CD4-positive, alpha-beta T cell treated with Interleukin-17A for 4 hours (primary cell): ENCODE data around the gene RNGTT.
"Not testable (repeated sequence)": the region's sequence is repeated elsewhere in the genome, so short reads cannot be mapped to it uniquely, and the experiment has no call there.

ENCODE experiments used
- DNase-seq: peaks from one replicate; pipeline ENCODE4 v3.0.0-alpha.2; 2020; ENCODE audit warnings: mixed read lengths

Gene RNGTT

GRCh38 chr6:88858455-88858854 is 105.0 kb downstream of the RNGTT start:
- no peak for DNase-seq

- no peak for DNase-seq
Measured at GRCh38 chr6:88856566-88856965, 106.9 kb downstream of the RNGTT start.

GRCh38 chr6:88855541-88856147 is 107.8 kb downstream of the RNGTT start:
- DNase-seq: no peak

GRCh38 chr6:88852775-88853174 is 110.6 kb downstream of the RNGTT start:
- DNase-seq: no peak

GRCh38 chr6:88852000-88852399 is 111.4 kb downstream of the RNGTT start:
- DNase-seq: no peak

DNA sequence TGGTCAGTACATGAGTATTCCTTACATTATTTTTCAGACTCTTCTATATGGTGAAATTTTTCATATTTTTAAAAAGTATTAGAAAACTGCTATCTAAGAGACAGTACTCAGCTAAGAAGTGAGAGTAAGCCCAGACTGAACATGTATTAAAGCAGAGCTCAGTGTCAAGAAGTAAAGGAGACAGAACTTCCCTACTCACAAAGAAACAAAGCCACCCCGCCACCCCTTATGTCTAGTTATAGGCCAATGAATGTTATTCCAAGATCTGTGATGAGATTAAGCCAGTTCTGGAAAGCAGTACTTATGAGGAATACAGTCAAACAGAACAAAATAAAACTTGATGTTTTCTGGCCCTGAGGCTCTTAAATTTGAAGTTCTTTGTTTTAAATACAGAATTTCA is 114.5 kb downstream of the RNGTT start:
- no peak for DNase-seq

DNA sequence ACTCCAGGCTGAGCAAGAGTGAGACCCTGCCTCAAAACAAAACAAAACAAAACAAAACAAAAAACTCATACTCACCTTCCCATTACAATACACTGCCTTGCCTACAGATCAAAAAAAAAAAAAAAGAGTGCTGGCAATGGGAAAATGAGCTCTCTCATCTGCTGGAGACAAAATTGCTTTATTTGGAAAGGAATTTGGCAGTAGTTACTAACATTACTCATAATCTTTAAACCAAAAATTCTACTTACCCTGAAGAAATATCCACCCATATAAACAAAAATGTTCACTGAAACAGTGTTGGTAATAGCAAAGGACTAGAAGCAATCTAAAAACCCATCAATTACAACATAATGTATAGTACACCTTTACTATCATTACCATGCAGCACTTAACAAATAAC is 120.4 kb downstream of the RNGTT start:
- DNase-seq: no peak

DNA sequence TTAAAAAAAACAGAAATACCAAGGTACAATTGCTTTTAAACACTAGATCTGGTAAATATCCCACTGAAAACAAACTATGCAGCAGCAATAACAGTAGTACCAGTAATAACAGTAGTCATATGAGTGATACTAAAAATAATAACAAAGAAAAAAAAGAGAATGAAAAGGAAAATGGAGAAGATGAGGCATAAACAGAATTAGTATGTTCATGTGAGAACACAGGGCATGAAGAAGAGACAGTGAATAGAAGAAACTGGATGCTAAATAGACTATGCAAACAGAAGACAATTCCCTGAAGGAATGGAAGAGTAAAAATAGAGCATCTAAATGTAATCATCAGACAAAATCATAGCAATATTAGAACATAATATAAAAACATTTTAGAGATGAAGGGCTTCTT is 121.1 kb downstream of the RNGTT start:
- no peak for DNase-seq

DNA sequence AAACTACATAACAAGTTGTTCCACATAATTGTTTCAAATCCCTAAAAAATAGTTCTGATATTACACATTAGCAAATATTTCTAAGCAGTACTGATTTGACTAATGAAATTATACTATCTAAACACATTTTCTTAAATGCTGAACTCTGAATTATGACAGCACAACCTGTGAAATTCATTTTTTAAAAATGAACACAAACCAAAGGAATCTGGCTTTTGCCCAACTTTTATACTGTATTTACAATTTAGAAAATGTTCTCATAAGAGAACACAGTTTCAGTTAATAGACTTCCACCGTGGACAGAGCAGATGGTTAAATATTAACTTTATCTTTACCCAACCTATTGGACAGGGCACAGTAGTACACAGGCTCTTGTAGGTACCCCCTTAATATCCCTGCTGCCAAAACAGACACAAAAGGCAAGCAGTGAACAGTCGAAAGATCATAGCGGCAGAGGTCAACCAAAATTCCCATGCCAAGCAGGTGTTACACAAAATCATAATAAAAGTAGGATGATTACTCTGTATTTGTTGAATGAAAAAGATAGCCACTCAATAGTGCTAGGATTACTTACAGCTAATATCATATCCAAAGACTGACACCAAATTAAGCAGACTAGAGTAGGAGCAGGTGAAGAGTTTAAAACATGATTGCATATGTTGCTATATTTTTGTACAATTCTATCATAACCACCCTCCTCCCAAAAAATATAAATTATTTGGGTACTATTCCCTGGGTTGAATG is 122.5 kb downstream of the RNGTT start:
- DNase-seq: no peak

DNA sequence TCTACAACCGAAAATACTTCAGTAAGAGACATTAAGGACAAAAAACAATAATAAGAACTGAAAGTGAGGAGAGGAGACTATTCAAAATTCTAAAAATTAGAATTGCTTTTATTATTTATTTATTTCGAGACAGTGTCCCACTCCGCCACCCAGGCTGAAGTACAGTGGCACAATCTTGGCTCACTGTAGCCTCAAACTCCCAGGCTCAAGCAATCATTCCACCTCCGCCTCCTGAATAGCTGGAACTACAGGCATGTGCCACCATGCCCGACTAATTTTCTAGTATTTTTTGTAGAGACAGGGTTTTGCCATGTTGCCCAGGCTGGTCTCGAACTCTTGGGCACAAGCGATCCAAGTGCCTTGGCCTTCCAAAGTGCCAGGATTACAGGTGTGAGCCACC is 123.1 kb downstream of the RNGTT start:
- no peak for DNase-seq

- DNase-seq: no peak
Measured at GRCh38 chr6:88839280-88839679, 124.1 kb downstream of the RNGTT start.

DNA sequence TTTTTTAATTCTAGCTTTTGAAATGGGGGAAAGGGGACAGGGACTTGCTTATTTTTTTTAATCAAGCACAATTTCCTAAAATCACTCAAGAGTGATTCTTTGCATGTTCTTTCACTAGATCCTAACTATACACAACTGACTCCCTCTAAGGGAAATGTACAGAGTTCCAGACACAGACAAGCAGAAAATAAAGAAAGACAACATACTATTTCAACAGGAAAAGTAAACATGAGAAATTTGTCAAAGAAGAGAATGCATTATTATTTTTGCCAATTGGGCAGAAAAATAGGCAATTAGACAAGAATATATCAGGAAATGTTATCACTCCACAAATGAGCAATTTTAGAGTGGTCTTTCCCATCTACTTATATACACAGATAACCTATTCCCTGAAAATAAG is 128.2 kb downstream of the RNGTT start:
- no peak for DNase-seq

DNA sequence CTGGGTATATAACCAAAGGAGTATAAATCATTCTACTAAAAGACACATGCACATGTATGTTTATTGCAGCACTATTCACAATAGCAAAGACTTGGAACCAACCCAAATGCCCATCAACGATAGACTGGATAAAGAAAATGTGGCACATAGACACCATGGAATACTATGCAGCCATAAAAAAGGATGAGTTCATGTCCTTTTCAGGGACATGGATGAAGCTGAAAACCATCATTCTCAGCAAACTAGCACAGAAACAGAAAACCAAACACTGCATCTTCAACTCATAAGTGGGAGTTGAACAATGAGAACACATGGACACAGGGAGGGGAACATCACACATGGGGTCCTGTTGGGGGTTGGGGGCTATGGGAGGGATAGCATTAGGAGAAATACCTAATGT is 130.3 kb downstream of the RNGTT start:
- DNase-seq: not testable (repeated sequence)

- DNase-seq: not testable (repeated sequence)
Measured at GRCh38 chr6:88827599-88827998, 135.8 kb downstream of the RNGTT start.

DNA sequence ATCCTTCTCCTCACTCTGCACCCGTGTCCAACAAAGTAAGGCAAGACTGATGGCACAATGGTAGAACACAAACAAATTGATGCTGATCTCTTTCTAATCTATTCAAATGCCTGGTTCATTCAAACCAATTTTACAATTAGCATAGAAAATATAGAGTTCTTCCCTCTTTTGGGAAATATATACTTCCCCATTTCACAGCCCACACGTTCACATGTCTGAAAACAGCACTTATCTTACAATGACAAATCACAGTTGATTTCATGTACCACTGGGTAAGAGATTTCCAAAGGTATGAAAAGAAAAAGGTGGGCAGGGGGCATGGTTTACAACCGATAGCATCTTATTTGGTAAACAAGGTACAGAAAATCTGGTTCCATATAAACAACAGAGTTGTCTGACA is 137.6 kb downstream of the RNGTT start:
- DNase-seq: no peak

GRCh38 chr6:88823998-88824397 is 139.4 kb downstream of the RNGTT start:
- no peak for DNase-seq

DNA sequence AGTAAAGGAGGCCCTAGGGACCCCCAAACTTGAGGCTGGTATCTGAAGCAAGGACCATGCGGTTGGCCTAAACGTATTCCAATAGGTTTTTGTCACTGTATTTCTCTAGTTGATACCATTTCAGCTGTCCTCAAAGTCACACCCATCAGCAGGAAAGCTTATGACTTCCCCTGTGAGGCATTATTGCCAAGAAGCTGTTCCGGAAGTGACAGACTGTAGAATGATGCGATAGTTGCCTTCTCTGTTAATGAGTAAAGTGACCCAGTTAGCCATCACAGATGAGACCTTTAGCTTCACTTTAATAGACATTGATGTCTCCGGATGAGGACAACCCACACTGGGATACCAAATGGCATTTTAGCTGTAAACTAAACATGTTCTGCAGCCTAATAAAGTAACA is 147.9 kb downstream of the RNGTT start:
- DNase-seq: no peak

- DNase-seq: no peak
Measured at GRCh38 chr6:88814909-88815308, 148.5 kb downstream of the RNGTT start.

GRCh38 chr6:88813045-88813444 is 150.4 kb downstream of the RNGTT start:
- no peak for DNase-seq

GRCh38 chr6:88810701-88811100 is 152.7 kb downstream of the RNGTT start:
- no peak for DNase-seq

DNA sequence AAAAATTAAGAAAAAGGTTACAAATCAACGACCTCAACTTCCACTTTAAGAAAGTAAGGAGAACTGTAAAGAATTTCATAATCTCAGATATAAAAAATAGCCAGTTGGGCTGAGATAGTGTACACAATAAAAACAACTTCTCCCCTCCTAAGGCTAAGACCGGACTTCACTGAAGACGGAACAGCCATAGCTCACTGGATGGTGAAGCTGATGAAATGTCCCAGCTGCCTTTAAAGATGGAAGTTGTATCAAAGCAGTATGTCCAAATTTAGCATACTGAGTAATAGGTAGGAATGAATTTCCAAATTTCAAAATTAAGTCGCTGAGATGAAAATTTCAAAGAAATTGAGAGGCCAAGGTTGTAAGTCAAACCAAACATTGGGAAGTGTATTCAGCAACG is 153.3 kb downstream of the RNGTT start:
- DNase-seq: no peak

GRCh38 chr6:88808381-88808780 is 155.0 kb downstream of the RNGTT start:
- DNase-seq: no peak

GRCh38 chr6:88807622-88808021 is 155.8 kb downstream of the RNGTT start:
- DNase-seq: no peak

- DNase-seq: no peak
Measured at GRCh38 chr6:88806728-88807127, 156.7 kb downstream of the RNGTT start.

GRCh38 chr6:88804701-88805100 is 158.7 kb downstream of the RNGTT start:
- DNase-seq: no peak
